Measurements from ENCODE around the gene C6orf141. TPM values are rescaled to one million over a fixed set of nuclear protein-coding genes. Genes with fewer than 3 reads are reported as not detected.

C6orf141 gene
- total RNA-seq, 1 experiment from 2014 or later = 43.8 TPM

DNA sequence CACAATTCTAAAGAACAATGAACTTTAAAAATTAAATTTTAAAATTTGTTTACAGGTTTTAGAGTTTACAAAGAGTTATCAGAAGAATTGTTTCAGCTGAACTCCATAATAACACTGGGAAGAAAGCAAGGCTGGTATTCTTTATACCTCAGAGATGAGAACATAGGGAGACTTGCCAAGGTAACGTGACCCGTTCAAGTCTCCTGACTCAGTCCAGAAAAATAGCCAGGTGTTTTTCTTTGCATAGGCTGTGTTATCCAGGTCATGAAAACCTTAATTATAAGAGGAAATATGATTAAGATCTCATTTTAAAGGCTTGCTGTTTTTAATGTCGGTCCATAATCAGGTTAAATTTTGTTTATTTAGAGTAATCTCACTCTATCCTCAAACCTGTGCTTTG is 8.5 kb upstream of the C6orf141 start:
- Histone ChIP-seq H3K9me3 (ENCODE audit: low read length) (no peaks in the 10 kb centered on the region), H3K4me1 (ENCODE audit: insufficient read depth, low read length) (peaks cover 24% of the 10 kb centered on the region), H3K9me2 (replicated peaks; ENCODE audit: low read length) (no peaks in the 10 kb centered on the region), H3K4me3 (ENCODE audit: low read length) (peak overlapping the region; percentile 49), H4K20me1 (ENCODE audit: low read length) (no peaks in the 10 kb centered on the region), H3K4me2 (ENCODE audit: low read length) (peak overlapping the region; percentile 77), H3K79me2 (ENCODE audit: low read length) (no peaks in the 10 kb centered on the region), H3K9ac (ENCODE audit: low read length) (peak overlapping the region; percentile 91), H3F3A (ENCODE audit: low read length, unreplicated experiment) (peaks cover 6% of the 10 kb centered on the region), H3K36me3 (ENCODE audit: low read depth, low read length) (no peaks in the 10 kb centered on the region), H2AFZ (ENCODE audit: low read length) (peak overlapping the region; percentile 23; the same call in 1 of the 2 replicates), H3K27me3 (ENCODE audit: low read length) (no peaks in the 10 kb centered on the region), H3K27ac (ENCODE audit: low read length) (peak overlapping the region; percentile 98)
- ChIA-PET POLR2A (ENCODE audit: unreplicated experiment) (interaction anchor here (0.9 to 1.4 kb wide), 2 partner anchors 9 to 11 kb away, joined by 6 to 13 read pairs; partner anchors contain the start of gene C6orf141), CTCF (interaction anchor here (0.5 to 1.1 kb wide), 3 partner anchors 9 to 27 kb away, joined by 6 to 7 read pairs (median 7); no protein-coding TSS in a partner anchor)
- intact Hi-C loops (cut with micrococcal nuclease) = loop anchor here (1.0 to 2.0 kb wide), 2 partner anchors 8 to 15 kb away; partner anchors contain the start of gene C6orf141
- ATAC-seq (peak; percentile 55), DNase-seq (peak; percentile 49)
- TF ChIP-seq, protein P1, sequence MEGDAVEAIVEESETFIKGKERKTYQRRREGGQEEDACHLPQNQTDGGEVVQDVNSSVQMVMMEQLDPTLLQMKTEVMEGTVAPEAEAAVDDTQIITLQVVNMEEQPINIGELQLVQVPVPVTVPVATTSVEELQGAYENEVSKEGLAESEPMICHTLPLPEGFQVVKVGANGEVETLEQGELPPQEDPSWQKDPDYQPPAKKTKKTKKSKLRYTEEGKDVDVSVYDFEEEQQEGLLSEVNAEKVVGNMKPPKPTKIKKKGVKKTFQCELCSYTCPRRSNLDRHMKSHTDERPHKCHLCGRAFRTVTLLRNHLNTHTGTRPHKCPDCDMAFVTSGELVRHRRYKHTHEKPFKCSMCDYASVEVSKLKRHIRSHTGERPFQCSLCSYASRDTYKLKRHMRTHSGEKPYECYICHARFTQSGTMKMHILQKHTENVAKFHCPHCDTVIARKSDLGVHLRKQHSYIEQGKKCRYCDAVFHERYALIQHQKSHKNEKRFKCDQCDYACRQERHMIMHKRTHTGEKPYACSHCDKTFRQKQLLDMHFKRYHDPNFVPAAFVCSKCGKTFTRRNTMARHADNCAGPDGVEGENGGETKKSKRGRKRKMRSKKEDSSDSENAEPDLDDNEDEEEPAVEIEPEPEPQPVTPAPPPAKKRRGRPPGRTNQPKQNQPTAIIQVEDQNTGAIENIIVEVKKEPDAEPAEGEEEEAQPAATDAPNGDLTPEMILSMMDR (conservative IDR thresholded peaks at IDR 0.05; ENCODE audit: low read depth, low read length) = no peak
- TF ChIP-seq EZH2 (IDR thresholded peaks at IDR 0.05; ENCODE audit: low read length, unreplicated experiment) (no peak), EZH2phosphoT487 (IDR thresholded peaks at IDR 0.05; ENCODE audit: borderline replicate concordance, low read length) (no peak)
- no TSS peak for BruUV-seq (replicated peaks)

DNA sequence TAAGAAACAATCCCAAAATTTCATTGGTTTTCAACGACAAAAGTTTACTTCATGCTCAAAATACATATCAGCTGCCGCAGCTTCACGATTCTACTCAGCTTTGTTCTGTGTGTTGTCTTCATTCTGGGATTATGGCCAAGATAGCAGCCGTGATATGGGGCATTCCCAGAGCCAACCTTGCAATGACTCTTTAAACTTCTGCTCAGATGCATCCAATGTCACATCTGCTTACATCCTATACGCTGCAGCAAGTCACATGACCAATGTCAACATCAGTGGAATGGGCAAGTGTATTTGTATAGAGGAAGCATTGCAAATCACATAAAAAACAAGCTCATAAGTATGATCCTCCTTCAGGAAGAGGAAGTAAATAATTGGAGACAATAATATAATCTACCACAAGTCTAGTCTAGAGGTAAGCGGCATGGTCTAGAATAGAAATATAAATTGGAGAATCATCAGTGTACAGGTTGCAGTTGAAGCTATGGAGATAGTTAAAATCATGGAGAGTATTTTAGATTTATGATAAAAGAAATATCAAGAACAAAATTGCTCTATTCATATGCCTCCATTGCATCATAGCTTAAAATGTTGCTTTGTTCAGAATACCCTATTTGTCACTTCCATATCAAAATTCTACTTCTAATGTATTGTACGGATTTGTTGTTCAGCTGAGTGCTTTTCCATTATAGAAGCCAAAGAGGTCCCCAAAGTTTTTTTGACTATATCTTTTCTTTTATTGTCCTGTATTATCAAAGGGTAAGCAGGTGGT is 7.2 kb upstream of the C6orf141 start:
- ATAC-seq (peak; percentile 21; the same call in 1 of the 2 replicates), DNase-seq (peak; percentile 37)
- Histone ChIP-seq H3K9me2 (replicated peaks; ENCODE audit: low read length) (no peaks in the 10 kb centered on the region), H3K27ac (ENCODE audit: low read length) (no peak overlapping the region), H3K79me2 (ENCODE audit: low read length) (no peaks in the 10 kb centered on the region), H3K9me3 (ENCODE audit: low read length) (no peaks in the 10 kb centered on the region), H2AFZ (ENCODE audit: low read length) (no peak overlapping the region), H3K4me3 (ENCODE audit: low read length) (no peak overlapping the region), H3K27me3 (ENCODE audit: low read length) (no peaks in the 10 kb centered on the region), H3K4me2 (ENCODE audit: low read length) (0 out of 2 replicates have a peak overlapping the region, but pooled peaks have one; percentile 2), H4K20me1 (ENCODE audit: low read length) (no peaks in the 10 kb centered on the region), H3K36me3 (ENCODE audit: low read depth, low read length) (no peaks in the 10 kb centered on the region), H3K9ac (ENCODE audit: low read length) (no peak overlapping the region), H3F3A (ENCODE audit: low read length, unreplicated experiment) (peaks cover 6% of the 10 kb centered on the region), H3K4me1 (ENCODE audit: insufficient read depth, low read length) (peaks cover 24% of the 10 kb centered on the region)
- intact Hi-C loops (cut with micrococcal nuclease) = no loop called here
- TF ChIP-seq, protein P1 (conservative IDR thresholded peaks at IDR 0.05; ENCODE audit: low read depth, low read length) = no peak
- TF ChIP-seq EZH2phosphoT487 (IDR thresholded peaks at IDR 0.05; ENCODE audit: borderline replicate concordance, low read length) = no peak
- no peak for TF ChIP-seq EZH2 (IDR thresholded peaks at IDR 0.05; ENCODE audit: low read length, unreplicated experiment)
- ChIA-PET POLR2A (ENCODE audit: unreplicated experiment) (no interaction called here), CTCF (interaction anchor here (0.8 kb wide), 1 partner anchor 10 kb away, joined by 5 read pairs; no protein-coding TSS in a partner anchor)
- no TSS peak for BruUV-seq (replicated peaks)

- H4K20me1 ChIP-seq (ENCODE audit: low read length) = no peaks in the 10 kb centered on the region
- TF ChIP-seq EZH2 (IDR thresholded peaks at IDR 0.05; ENCODE audit: low read length, unreplicated experiment) (no peak), EZH2phosphoT487 (IDR thresholded peaks at IDR 0.05; ENCODE audit: borderline replicate concordance, low read length) (no peak)
- TF ChIP-seq, protein P1 (conservative IDR thresholded peaks at IDR 0.05; ENCODE audit: low read depth, low read length) = no peak
- DNase-seq (no peak), ATAC-seq (no peak)
- no peak overlapping the region for H3K4me2 ChIP-seq (ENCODE audit: low read length)
- no peak overlapping the region for H3K27ac ChIP-seq (ENCODE audit: low read length)
- H3K79me2 ChIP-seq (ENCODE audit: low read length) = peaks cover 12% of the 10 kb centered on the region
- H3K36me3 ChIP-seq (ENCODE audit: low read depth, low read length) = no peaks in the 10 kb centered on the region
- BruUV-seq (replicated peaks) = no TSS peak
- no peak overlapping the region for H3K9ac ChIP-seq (ENCODE audit: low read length)
- H3F3A ChIP-seq (ENCODE audit: low read length, unreplicated experiment) = peaks cover 6% of the 10 kb centered on the region
- ChIA-PET POLR2A (ENCODE audit: unreplicated experiment) (no interaction called here), CTCF (no interaction called here)
- H3K9me3 ChIP-seq (ENCODE audit: low read length) = no peaks in the 10 kb centered on the region
- no peak overlapping the region for H3K4me3 ChIP-seq (ENCODE audit: low read length)
- H3K27me3 ChIP-seq (ENCODE audit: low read length) = no peaks in the 10 kb centered on the region
- H3K4me1 ChIP-seq (ENCODE audit: insufficient read depth, low read length) = peaks cover 15% of the 10 kb centered on the region
- intact Hi-C loops (cut with micrococcal nuclease) = no loop called here
- no peaks in the 10 kb centered on the region for H3K9me2 ChIP-seq (replicated peaks; ENCODE audit: low read length)
- H2AFZ ChIP-seq (ENCODE audit: low read length) = no peak overlapping the region
Measured at GRCh38 chr6:49546331-49546730, 4.1 kb upstream of the C6orf141 start.

Measured in PC-3 (cell line).